ENCODE results near the gene PDE4D.

PDE4D gene

DNA sequence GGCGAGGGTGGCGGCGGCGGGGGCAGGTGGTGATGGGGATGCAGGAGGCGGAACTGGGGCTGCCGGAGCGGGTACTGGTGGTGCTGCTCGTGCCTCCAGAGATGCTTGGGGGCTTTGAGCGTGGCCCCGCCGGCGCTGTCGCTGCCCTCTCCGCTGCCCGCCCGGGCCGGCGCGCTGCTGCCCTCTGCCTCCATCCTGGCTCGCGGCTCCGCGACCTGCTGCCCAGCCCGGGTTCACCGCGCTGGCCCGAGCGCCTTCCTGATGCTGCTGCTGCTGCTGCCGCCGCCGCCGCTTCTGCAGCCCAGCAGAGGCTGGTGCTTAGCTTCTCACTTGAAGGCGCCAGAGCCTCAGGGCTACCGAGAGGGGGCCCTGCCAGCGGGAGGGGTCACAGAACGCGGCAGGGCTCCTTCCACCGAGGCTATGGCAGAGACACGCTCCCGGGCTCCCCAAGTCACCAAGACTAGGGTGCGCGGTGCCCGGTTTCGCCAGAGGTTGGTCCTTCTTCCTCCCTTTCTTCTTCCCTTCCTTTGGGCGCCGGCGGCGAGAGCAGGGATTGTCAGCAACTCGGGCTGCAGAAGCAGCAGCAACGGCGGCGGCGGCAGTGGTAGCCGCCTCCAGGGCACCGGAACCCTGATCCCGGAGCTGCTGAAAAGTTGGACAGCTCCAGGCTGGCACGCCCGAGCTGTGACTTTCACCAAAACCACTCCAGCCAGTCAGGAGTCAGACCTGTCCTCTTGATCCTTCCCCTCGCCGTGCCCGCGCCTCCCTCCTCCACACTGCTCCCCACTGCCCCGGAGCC lies at the start of gene PDE4D:
Gene PDE4D (minus strand): TSS at position 298 of the 799 bp plus-strand sequence.
- no peak for DNase-seq

DNA sequence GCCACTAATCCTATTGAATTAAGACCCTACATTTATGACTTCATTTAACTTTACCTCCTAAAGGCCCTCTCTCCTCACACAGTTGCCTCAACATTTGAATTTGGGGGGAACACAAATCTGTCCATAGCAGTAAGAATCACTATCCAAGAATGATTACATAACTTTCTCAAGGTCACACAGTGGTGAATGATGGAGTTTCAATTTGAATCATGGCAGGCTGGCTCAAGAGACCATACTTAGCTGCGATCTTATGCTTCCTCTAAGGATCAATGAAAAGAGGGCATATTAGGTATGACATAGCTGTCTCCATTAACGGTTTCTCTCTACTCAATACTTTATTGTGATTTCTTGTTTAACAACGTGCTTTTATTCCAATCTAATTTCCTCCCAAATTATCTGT lies 44.1 kb upstream of the PDE4D start:
- DNase-seq: no peak

DNA sequence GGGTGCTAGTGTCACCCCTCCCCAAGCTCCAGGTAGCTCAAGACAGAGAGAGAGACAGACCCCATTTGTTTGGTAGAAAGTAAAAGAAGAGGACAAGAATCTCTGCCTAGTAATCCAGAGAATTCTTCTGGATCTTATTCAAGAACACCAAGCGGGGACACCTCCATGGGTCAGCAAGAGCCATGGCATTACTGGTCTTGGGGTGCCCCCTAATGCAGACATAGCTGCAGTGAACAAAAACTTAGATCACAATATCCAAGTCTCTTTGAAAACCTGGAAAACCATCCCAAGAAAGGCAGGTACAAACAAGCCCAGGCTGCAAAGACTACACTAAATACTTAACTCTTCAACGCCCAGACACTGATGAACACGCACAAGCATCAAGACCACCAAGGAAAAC lies 29.9 kb upstream of the PDE4D start:
- DNase-seq: no peak

DNA sequence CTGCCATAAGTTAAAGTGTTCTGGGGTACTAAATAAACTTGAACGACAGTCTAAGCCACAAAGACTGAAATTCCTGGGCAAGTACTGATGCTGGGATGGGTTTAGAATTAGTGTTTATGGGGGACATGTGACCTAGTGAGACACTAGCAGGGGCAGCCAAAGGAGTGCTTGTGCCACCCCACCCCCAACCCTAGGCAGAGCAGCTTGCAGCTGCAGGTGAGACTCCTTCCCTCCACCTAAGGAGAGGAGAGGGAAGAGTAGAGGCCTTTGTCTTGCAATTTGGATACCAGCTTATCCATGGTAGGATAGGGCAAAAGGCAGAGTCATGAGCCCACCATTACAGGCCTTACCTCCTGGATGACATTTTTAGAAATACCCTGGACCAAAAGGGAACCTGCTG lies 28.7 kb upstream of the PDE4D start:
- DNase-seq: no peak

DNA sequence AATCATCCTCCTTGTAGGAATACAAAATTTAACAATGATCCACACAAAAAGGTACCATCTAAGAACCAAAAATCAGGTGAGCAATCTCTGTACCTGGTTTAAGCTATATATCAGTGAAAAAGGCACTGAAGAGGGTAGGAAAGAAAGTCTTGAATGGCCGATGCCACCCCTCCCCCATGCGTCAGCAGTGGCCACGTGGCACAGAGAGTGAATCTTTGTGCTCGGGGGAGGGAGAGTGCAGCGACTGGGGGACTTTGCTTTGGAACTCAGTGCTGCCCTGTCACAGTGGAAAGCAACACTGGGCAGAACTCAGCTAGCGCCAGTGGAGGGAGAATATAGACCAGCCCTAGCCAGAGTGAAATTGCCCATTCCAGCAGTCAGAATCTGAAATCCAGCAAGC lies 28.3 kb upstream of the PDE4D start:
- DNase-seq: no peak

DNA sequence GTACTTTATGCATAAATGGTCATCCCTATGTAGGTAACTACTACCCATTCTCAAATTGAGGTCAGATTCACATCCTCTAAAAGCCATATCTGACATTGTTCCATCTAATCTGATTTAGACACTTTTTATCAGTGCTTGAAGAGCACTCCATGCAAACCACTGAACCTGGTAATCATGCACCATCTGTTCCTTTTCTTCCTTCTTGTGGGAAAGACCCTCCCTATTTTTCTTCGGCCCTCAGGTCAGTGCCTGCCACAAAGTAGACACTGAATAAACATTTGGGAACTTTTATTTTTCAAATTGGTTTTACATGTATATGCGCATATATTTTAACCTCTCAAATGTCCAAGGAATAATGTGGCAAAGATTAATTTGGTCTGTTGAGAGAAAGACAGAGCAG lies 26.0 kb upstream of the PDE4D start:
- DNase-seq: no peak

DNA sequence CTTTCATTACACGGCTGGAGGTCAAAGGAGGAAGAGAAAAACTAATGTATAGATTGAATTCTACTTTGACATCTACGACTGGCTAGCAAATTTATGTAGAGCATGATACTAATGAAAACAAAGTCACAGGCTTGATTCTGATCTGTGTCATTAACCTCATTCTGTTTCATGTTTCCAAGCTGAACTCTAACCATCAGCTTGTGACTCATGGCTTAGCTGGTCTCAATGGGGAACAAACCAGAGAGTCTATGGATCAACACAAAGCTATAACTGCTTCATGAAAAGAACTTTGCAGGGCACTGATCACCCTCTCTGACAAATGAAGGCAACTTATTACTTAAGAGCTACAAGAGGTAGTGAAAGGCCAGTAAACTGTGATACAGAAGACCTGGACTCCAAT lies 23.6 kb upstream of the PDE4D start:
- DNase-seq: no peak

DNA sequence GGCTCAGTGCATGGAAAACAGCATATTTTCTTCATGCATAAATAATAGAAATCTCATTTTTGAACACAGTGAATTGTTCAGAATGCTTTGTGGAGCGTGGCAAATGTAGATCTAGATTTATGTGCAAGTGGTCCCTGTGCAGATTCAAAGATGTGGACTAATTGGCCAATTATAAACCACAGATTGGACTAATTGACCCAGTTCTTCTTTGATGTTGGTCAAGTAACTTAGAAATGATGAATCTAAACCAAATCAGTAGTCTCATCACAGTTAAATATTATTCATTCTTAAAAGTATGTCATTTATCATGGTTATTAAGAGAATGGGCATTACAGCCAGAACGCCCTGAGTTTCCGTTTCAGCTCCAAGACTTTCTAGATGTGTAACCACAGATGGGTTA lies 11.7 kb upstream of the PDE4D start:
- no peak for DNase-seq

DNA sequence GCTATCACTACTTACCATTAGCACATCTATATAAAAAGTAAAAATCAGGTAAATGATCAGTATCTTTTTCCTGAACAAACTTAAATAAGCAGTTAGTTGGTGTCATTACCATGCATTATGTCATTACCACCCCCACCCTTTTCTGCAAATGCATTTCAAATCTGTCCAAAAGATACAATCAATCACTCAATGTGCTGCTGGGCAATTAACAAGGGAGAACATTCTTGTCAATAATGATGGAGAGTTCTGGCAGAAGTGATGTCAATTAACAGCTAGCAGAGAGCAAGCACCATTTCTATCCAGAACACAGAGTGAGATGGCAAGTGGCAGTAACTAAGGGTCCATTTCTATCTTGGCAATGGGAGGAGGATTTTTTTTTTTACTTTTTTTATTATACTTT lies 3.5 kb upstream of the PDE4D start:
- no peak for DNase-seq

DNA sequence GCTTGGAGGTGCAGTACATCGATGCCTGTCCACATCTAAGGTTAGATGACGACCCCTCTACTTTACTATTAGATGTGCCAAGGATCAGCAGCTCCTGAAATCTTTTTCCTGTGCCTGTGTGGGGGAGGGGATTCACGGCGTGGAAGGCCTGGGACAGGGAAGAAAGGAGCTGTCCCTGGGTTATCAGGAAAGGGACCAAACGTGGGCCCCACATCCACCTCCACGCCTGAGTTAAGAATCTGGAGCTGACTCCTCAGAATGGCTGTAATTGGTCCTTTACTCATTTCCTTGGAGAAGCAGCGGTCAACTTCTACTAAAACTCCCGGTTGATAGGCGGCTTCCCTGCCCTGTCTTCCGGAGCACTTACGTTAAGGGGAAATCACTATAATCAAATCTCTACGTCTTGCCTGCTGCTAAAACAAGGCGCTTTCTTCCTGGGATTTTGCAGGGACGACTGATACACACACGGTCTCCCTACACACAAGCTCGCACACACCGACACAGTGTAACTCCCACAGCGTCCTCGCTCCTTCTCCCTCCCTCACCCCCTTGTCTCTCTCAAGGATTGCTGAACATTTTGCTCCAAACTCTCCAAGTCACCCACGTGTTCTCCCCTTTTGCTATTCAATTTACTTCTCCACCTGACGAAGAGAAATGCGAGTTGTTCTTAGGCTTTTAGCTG lies 1.4 kb downstream of the PDE4D start:
- DNase-seq: no peak

DNA sequence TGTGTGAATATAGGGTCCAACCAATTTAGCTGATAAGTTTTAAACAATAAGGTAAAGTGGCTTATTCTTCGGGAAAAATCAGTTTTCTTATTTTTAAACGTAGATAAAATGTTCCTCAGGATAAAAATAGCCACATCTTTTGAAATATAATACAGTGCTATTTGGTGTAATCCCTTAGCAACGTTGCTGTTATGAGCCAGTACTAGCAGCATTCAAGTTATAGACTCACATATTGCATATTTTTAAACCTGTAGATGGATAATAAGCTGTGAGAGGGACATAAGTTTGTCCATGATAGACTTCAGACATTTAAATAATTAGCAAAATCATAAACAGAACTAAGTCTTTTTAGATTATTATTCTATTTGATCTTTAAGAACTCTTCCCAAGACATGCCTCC lies 6.3 kb downstream of the PDE4D start:
- no peak for DNase-seq

DNA sequence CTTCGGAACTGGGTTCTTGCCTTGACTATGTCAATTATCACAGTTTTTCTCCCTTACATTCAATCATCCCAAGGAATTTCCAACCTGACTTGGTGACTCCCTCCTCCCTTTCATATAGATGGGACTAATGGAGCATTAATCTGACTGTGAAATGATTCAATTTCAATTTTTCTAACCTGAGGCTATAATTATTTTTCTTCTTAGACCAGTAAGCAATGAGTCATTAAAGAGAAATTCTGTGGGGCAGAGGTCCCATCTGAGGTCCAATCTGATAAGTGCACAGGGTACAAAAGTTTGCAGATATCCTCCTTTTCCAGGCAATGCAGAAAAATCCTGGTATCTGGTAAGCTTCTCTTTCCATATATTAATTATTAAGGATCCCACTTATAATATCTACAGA lies 18.9 kb downstream of the PDE4D start:
- DNase-seq: no peak

DNA sequence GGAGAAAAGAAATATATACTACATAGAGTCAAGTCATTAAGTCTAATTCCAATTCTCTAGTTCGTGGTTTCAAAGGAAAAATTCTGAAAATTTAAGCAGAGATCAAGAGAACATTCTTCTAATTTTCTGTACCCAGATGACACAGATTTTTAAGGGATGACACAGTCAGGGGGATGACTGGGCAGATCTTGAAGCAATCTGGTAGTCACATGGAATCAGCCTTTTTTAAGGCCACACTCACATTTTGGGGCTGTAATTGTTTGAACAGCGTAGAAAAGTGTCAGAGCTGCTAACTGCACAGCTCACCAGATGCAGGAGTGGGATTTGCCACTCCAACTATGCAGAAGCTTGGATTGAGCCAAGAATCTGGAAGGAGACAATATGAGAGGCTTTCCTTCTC lies 20.4 kb downstream of the PDE4D start:
- DNase-seq: no peak

DNA sequence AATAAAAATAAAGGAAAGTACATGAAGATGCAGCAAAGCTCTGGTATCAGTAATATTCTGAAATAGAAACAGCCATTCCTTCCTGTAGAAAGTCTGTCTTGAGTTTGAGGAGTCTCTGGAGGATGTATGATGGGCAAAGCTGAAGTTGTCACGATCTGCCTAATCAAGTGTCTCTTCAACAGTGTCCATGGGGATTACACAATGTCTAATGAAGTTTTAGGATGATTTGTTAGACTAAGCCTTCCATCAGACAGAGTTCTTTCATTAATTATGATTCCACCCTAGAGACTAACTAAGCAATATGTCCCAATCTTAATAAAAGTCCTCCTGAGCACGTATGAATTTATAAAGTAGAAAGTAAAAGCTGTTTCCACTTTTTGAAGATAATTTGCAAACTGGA lies 26.9 kb downstream of the PDE4D start:
- no peak for DNase-seq

DNA sequence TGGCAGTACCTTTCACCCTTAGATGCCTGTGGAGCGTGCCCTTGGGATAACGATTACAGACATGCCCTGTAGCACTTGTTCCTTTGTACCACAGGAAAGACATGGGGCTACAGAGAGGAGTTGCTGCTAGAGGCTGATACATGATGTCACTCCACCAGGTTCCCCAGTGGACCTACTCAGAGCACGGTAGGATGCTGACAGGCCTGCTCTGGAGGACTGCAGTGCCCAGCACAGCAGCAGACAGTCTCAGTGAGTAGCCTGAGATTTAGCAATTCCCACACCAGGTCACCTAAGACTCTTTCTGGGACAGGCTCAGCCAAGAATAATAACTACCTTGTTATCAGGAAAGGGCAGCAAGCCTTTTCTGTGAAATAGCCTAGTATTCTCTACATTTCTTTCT lies 28.8 kb downstream of the PDE4D start:
- DNase-seq: no peak

DNA sequence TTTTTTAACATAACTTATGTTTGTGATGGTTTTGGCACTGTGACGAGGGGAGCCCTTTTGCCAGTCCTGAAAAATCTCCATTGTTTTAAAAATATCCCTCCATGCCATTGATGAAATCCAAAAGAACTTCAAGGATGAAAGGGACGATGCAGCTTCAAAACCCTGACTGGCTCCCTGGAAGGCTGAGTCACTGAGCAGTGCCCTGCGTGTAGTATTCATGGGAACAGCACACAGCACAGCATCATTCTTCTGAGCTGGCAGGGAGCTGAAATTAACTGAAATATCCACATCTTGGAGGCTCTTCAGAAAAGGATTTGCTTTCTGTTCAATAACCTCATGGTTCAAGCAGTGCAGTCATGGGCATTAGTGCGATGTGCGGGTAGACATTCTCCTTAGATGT lies 29.7 kb downstream of the PDE4D start:
- DNase-seq: no peak

DNA sequence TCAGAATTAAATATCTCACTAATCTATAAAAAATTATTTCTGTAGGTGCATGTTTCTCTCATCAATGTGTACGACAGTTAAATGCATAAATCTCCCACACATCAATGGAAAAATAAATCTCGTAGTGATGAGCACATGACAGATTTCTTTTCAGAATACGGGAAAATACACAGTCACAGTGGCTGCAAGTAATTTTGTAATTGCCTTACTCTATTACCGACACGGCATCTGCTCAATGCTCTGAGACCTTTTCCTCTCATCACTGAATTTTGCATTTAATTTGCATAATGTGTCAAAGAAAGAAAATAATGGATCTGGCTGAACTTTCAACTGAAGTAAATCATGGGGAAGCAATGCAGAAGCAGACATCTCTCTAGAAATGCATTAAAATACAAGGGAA lies 37.2 kb downstream of the PDE4D start:
- DNase-seq: no peak

DNA sequence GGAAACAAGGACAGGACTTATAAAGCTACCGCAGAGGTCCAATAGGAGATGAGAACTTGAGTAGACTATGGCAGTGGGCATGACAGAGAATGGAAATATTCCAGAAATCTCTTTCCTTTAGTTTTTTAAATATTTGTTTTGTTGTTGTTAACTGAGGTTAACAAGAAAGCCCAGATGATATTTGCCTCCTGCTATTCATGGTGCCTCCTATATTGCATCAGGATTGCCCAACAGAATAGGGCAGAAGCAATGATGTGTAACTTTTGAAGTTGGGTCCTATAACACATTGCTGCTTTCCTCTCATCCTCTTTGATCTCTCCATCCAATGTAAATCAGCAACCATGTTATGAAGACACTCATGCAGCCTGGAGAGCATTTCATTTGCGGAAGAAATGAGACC lies 42.8 kb downstream of the PDE4D start:
- no peak for DNase-seq

DNA sequence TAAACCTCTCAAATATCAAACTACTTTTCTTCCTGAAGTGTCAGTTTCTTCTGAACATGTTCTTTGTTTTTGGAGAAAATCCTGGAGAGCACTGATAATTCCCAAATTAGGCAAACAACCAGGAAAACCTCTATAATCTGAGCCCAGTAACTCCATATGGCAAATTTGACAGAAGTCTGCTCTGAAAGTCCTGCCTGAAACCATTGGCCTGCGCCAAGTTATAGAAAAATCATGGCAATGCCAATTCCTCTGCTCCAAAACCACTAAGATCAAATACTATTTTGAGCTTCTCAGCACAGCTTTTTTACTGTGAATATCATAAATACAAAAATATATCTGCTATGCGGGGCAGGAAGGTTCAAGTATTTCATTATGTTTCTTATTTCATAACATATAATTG lies 45.9 kb downstream of the PDE4D start:
- DNase-seq: no peak

DNA sequence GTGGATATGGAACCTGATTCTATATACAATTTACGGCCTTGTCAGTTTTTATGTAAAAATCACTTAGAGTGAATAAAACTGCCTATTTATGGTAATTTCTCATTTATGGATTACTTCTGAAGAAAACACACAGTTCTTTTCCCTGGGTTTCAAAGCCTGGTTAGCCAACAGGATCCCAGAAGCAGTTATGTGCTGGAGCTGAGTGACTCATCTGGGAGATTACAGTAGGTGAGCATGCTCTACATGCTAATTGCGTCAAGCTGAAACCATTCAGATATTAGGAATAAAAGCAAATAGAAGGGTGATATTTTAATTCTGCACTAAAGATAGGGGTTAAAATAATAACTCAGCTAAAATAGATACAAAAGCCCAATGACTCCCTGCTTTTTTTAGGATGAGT lies 47.8 kb downstream of the PDE4D start:
- no peak for DNase-seq

DNA sequence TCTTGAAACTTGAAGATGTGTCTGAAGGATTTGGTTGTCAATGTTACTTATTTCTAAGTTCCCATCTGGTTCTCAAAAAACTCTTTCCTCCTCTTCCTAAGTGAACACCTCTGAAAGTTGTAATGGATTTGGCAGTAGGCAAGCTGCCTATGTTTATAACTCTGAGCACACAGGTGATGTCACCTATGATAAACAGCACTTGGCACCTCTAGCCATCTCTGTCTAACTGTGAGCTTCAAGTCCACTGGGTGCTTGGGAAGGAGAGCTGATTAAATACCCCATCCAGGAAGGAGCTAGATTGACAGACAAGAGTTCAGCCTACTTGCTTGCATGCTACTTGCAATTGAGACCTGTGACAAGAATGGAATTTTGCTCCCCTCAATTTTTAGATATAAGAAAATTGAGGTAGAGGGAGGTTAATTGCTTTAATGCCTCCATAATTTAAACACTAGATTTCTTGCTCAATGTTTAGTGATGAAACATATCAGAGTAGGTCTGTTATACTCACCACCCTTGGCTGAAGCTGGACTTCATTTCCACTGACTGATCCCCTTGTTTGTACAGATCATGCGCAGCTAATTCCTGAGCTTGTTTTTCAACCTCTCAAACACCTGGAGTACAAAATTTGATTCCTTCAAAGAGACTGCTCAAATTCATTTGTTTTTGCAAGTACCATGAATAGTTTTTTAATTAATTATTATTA lies 49.9 kb downstream of the PDE4D start:
- no peak for DNase-seq

DNA sequence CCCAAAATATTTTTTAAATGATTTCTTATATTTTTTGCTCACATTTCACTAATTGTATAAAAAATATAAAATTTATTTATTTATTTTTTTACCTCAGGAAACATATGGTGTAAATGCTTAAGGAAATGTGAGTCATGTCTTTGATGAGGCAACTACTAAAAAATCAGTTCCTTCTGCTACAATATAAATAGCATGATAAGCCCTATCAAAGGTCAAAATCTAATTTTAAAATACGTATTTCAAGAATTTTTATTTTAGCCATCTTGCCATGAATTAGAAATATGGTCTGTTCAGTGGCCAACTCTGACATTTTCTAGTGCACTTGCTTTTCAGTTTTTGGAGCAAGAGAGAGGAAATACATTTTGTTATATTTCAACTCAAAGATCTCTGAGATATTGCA lies 50.5 kb downstream of the PDE4D start:
- no peak for DNase-seq

DNA sequence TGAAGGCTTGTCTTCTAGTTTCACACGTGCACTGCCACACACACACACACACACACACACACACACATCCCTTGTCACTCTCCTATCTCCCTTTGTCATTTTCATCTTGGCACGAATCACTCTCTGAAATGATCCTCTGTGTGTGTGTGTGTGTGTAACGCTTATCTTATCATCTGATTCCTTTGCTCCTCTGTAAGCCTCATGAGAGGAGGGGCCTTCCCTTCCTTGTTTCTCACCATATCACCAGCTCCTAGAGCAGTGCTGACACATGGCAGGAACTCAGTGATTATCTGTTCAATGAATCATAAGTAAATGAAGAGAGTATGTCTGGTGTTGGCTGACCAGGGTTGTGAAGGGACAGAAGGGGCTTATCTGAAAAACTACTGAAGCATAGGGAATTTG lies 53.3 kb downstream of the PDE4D start:
- no peak for DNase-seq

DNA sequence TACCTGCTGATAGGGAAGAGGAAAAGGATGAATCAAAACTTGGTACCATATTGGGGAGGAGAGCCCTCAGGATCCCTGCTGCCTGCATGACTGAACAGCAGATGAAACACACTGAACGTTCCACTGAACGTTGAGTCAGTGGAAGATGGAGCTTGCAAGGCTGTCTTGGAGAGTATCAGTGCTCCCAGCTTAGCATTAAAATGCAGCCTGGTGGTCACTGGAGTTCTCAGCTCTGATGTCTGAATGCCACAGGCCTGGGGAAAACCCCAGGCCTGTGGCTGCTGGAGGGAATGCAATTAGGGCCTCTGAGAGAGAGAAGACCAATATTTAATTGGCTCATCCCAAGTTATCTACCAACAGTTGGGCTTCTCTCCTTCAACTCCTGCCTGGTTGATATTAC lies 54.5 kb downstream of the PDE4D start:
- DNase-seq: no peak

Data from NCI-H2227 treated with DMSO at 0.1 percent for 48 hours (cell line).